ENCODE results near the gene GSTM4.
"Not testable (repeated sequence)": the region's sequence is repeated elsewhere in the genome, so short reads cannot be mapped to it uniquely, and the experiment has no call there.

Gene GSTM4

DNA sequence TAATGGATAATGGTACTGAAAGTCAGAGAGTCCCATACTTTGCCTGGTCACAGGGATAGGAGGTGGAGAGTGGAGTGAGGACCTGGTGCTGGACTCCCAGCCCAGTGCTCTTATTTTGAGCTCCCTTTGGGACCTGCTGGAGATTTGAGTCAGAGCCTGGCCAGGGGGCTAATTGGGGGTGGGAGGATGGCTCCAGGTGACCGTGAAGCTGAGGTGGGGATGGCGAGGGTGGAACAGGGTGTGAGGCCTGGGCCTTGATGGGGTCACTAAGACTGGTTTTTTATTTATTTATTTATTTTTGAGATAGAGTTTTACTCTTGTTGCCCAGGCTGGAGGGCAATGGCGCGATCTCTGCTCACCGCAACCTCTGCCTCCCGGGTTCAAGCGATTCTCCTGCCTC, 18.5 kb upstream of the GSTM4 start:
- DNase-seq (ENCODE audit: low read depth, low spot score), result no peak

GRCh38 chr1:109639063-109639840, 16.6 kb upstream of the GSTM4 start:
- no peak for DNase-seq (ENCODE audit: low read depth, low spot score)

GRCh38 chr1:109639841-109640184, 16.1 kb upstream of the GSTM4 start:
- DNase-seq (ENCODE audit: low read depth, low spot score), result no peak

DNA sequence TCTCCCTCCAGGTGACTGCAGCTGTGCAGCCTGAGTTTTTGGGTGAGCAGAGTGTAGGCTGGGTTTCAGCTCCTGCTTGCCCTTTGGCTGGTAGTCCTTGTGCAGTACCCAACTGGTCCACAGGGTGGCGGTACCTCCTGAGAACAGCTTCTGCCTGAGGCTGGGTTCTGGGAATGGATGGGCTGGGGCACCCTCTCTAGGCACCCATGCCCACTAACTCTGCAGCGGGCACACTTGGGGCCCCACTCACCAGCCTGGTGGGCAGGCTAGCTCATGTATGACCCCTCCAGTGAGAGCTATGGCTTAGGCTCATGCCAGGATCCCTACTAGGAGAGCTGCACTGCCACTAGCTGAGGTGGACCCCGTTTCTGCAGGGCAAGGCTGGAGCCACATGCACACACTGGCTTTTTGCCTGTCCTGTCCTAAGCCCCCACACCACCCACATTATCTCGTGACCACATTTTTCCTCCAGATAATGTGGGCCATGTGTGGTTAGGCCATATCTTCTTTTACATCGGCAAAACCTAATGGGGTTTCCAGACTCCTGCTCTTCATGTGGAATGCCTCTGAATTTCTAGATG, 15.5 kb upstream of the GSTM4 start:
- DNase-seq (ENCODE audit: low read depth, low spot score), result peak; percentile 84

DNA sequence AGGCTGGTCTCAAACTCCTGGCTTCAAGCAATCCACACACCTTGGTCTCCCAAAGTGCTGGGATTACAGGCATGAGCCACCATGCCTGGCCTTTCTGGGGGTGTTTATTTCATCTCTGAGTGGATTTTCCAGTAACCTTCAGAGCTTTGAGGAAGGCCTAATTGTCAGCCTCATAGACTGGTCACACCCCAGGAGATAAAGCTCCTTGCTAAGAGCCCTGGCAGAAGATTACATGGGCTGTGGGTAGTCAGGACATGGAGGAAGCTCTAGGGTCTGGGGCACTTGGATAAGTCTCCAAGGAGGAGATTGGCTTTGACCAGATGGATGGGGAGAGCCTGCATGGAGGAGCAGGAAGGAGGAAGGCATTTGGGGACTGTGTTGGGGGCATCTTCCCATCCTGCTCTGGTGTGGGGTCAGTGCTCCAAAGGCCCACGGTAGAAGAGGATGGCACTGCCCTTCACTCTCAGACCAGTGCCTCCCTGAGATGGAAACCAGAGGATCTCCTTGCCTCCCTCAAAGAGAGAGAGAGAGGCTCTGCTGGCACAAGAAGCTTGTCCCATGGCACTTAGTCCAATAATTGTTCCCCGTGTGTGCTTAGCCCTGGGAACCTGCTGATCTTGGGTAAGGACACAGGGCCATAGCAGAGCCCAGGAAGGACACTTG, 14.7 kb upstream of the GSTM4 start:
- DNase-seq (ENCODE audit: low read depth, low spot score), result no peak

GRCh38 chr1:109641861-109642260, 14.0 kb upstream of the GSTM4 start:
- DNase-seq (ENCODE audit: low read depth, low spot score), result no peak

DNA sequence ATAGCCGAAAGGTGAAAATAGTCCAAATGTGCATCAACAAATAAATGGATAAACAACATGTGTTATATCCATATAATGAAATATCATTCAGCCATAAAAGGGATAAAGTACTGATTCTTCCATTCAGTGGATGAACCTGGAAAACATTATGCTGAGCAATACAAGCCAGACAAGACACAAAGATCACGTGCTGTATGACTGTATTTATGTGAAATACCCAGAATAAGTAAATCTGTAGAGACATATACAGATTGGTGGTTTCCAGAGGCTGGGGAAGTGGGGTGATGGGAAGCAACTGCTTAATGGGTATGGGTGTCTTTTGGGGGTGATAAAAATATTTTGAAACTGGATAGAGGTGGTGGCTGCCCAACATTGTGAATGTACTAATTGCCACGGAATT, 13.3 kb upstream of the GSTM4 start:
- no peak for DNase-seq (ENCODE audit: low read depth, low spot score)

DNA sequence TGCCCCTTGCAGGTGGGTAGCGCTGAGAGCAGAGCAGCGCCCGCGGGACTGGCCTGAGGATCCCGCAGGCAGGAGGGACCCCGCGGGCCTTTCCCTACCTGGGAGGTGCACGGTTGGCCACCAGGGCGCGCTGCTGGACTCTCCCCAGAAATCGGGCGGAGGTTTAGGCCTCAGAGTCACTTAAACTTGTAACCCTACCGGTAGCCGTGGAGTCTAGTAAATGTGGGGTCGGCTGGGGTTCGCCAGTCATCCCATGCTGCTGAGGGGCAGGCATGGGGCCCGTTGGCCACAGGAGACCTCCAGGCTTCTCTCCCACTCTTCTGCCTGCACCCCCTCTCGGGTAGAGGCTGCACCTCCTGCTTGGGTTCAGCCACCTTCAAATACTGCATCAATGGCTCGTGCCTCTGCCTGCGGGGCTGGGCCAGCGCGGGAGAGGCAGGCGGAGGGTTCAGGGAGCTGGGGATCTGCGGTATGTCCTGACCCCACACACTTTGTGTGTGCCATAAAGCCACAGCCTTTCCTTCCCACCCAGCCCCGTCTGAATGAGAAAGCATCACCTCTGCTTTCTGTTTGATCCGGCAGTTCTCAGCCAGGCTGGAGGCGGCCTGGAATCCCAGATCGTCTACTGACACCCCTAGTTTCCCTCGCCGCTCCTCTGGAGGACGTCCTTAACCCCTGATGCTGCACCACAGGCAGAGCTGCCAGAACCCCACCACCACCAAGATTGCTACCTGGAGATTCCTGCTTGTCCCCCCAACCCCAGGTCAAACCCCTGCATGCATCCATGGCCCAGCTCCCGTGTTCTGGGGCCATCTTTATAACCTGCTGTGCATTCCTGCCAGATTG, 12.3 kb upstream of the GSTM4 start:
- peak; percentile 68 for DNase-seq (ENCODE audit: low read depth, low spot score)

DNA sequence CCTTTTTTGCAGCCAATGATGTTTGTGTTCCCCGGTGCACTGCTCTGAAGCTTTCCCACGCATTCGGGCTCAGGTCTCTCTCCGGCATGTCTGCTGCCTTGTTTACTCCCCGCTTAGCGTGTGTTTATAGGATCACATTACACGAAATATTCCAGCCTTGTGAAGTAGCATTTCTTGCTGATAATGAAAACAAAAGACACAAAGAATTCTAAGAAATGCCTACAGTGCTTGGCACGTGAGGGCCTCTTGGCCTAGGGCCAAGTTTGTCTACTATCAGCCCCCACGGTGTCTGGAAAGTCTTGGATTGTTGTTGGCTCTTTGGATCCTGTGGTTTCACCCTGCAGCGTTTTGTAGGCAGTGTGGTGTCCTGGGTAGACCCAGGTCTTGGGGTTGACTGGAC, 11.2 kb upstream of the GSTM4 start:
- DNase-seq (ENCODE audit: low read depth, low spot score), result no peak

DNA sequence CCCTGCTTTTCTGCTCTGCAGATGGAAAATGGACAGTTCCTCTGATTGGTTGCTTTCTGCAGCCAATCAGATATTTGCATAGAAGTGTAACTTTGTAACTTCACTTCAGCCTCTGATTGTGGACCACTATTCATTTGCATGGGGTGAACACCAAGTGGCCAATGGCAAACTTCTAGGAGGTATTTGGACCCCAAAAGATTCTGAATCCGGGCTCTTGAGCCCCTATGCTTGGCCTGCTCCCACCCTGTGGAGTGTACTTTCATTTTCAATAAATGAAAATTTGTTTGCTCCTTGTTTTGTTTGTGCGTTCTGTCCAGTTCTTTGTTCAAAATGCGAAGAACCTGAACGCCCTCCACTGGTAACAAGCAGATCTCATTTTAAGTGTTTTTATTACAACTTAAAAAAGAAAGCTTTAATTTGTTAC, 6.4 kb upstream of the GSTM4 start:
- DNase-seq (ENCODE audit: low read depth, low spot score), result no peak

GRCh38 chr1:109650609-109651008, 5.3 kb upstream of the GSTM4 start:
- DNase-seq (ENCODE audit: low read depth, low spot score), result no peak

GRCh38 chr1:109652402-109652801, 3.5 kb upstream of the GSTM4 start:
- DNase-seq (ENCODE audit: low read depth, low spot score), result no peak

- no peak for DNase-seq (ENCODE audit: low read depth, low spot score)
These were observed 2.6 kb upstream of the GSTM4 start for GRCh38 chr1:109653306-109653705.

- no peak for DNase-seq (ENCODE audit: low read depth, low spot score)
These were observed 1.4 kb upstream of the GSTM4 start for GRCh38 chr1:109654519-109654918.

- no peak for DNase-seq (ENCODE audit: low read depth, low spot score)
These were observed 1.5 kb downstream of the GSTM4 start for GRCh38 chr1:109657395-109657794.

DNA sequence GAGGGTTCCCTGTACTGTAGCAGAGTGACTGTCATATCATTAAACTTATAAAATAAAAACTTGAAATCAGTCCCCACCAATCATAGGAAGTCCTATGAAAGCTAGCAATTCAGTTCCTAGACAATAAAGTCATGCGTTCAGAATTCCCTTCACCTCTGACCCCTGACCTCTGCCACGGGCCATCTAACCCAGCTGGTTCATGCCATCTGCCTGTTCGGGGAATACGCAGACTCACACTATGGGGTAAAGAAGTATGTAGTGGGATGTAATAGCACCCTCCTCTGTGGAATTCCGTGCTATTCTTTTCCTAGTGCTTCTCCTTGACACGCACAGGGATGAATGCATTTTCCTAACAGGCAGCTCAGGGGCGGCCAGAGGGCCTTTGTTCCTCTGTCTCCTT, 2.1 kb downstream of the GSTM4 start:
- DNase-seq (ENCODE audit: low read depth, low spot score), result no peak

GRCh38 chr1:109658533-109659042, 2.7 kb downstream of the GSTM4 start:
- DNase-seq (ENCODE audit: low read depth, low spot score), result no peak

DNA sequence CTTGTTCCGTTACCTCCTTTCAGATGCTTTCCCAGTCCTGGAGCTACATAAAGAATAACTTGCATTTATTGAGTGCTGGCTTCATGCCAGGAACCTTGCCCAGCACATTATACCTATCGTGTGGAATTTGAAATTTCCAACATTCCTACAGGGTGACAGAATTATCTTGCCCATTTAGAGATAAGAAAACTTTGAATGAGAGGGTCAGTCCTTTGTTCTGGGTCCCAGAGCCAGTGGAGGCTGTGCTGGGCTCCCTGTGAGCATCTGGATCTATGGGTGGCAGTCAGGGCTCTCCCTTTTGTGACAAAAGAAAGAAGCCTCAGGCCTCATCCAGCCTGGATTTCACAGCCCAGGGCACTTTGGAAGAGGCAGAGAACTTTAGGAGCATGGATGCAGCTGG, 3.2 kb downstream of the GSTM4 start:
- DNase-seq (ENCODE audit: low read depth, low spot score), result no peak

GRCh38 chr1:109659997-109660690, 4.2 kb downstream of the GSTM4 start:
- no peak for DNase-seq (ENCODE audit: low read depth, low spot score)

GRCh38 chr1:109660691-109661026, 4.8 kb downstream of the GSTM4 start:
- not testable (repeated sequence) for DNase-seq (ENCODE audit: low read depth, low spot score)

GRCh38 chr1:109661391-109661790, 5.5 kb downstream of the GSTM4 start:
- DNase-seq (ENCODE audit: low read depth, low spot score), result no peak
